H1 (cell line): ENCODE data around the gene TEAD4.

Source experiments
- EP300 ChIP-seq, 2 experiments: IDR thresholded peaks; 1 replicate in 1 of 2; 2 replicates in 1 of 2; pipeline ENCODE4 v1.6.1; 2011 to 2012; ENCODE audit warnings: low read depth in 2 of 2, low read length in 2 of 2, mild to moderate bottlenecking in 2 of 2, borderline replicate concordance in 1 of 2, inconsistent platforms in 1 of 2, moderate library complexity in 1 of 2
- JUN ChIP-seq: IDR thresholded peaks from 2 replicates; pipeline ENCODE4 v1.6.1; 2011; ENCODE audit warnings: low read depth, mild to moderate bottlenecking, improper control_type of control experiment, low read length
- JUND ChIP-seq: IDR thresholded peaks from 2 replicates; pipeline ENCODE4 v1.6.1; 2011; ENCODE audit warnings: mild to moderate bottlenecking, improper control_type of control experiment, low read length
- MAX ChIP-seq: IDR thresholded peaks from 2 replicates; pipeline ENCODE4 v1.6.1; 2012; ENCODE audit warnings: inconsistent platforms
- RAD21 ChIP-seq, 2 experiments: IDR thresholded peaks in 1 of 2; conservative IDR thresholded peaks in 1 of 2; 2 replicates each; pipeline ENCODE4 v1.6.1; 2011; ENCODE audit warnings: low read depth in 2 of 2, low read length in 2 of 2, improper control_type of control experiment in 1 of 2, inconsistent platforms in 1 of 2, mild to moderate bottlenecking in 1 of 2, moderate library complexity in 1 of 2
- TF ChIP-seq, protein P1 (sequence below), 3 experiments: IDR thresholded peaks; 1 replicate in 2 of 3; 2 replicates in 1 of 3; pipeline versions ENCODE4 v1.5.1 to v1.6.1; 2011; ENCODE audit warnings: low read length in 3 of 3, mild to moderate bottlenecking in 3 of 3, inconsistent platforms in 2 of 3, low read depth in 1 of 3, moderate library complexity in 1 of 3; ENCODE audit not compliant: insufficient read depth in 1 of 3; ENCODE audit errors: control extremely low read depth in 1 of 3

DNA sequence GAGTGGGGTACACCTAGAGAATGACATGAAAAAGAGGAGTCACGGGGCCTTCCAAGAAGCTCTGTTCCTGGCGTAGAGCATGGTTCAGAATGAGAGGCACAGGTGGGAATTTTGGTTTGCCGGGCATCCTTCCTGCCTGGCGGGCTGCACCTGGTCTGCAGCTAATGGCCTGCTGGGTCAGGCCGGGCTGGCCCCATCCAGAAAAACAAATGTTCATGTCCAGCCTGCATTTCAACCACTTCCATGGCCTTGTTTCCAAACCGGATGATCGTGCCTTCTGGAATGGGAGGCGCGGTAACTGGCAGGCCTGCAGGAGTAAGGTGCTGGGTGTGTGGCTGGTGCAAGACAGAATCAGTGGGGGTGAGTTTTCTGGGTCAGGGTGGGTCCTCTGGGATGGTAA, 14.4 kb downstream of the TEAD4 start:
- TF ChIP-seq JUN (no peak), MAX (no peak), EP300 (IDR thresholded peaks at IDR 0.05; ENCODE audit: borderline replicate concordance in 1 of 2, low read depth in 2 of 2, low read length in 2 of 2) (no peak), RAD21 (IDR thresholded peaks at IDR 0.05 in 1 of 2, conservative IDR thresholded peaks at IDR 0.05 in 1 of 2; ENCODE audit: low read depth in 2 of 2, low read length in 2 of 2) (no peak), JUND (no peak)
- TF ChIP-seq, protein P1, sequence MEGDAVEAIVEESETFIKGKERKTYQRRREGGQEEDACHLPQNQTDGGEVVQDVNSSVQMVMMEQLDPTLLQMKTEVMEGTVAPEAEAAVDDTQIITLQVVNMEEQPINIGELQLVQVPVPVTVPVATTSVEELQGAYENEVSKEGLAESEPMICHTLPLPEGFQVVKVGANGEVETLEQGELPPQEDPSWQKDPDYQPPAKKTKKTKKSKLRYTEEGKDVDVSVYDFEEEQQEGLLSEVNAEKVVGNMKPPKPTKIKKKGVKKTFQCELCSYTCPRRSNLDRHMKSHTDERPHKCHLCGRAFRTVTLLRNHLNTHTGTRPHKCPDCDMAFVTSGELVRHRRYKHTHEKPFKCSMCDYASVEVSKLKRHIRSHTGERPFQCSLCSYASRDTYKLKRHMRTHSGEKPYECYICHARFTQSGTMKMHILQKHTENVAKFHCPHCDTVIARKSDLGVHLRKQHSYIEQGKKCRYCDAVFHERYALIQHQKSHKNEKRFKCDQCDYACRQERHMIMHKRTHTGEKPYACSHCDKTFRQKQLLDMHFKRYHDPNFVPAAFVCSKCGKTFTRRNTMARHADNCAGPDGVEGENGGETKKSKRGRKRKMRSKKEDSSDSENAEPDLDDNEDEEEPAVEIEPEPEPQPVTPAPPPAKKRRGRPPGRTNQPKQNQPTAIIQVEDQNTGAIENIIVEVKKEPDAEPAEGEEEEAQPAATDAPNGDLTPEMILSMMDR (IDR thresholded peaks at IDR 0.05; ENCODE audit: control extremely low read depth in 1 of 3, insufficient read depth in 1 of 3, low read depth in 1 of 3, low read length in 3 of 3), result no peak
